GM18517 (cell line): ENCODE data around the gene SIGLEC11.
"Not testable (repeated sequence)": the region's sequence is repeated elsewhere in the genome, so short reads cannot be mapped to it uniquely, and the experiment has no call there.

ENCODE experiments used
- ATAC-seq: cut with Tn5 transposase; IDR thresholded peaks from one replicate; pipeline ENCODE4 v1.9.1; 2021; ENCODE audit warnings: mild to moderate bottlenecking, moderate library complexity; ENCODE audit not compliant: unreplicated experiment

The SIGLEC11 gene

DNA sequence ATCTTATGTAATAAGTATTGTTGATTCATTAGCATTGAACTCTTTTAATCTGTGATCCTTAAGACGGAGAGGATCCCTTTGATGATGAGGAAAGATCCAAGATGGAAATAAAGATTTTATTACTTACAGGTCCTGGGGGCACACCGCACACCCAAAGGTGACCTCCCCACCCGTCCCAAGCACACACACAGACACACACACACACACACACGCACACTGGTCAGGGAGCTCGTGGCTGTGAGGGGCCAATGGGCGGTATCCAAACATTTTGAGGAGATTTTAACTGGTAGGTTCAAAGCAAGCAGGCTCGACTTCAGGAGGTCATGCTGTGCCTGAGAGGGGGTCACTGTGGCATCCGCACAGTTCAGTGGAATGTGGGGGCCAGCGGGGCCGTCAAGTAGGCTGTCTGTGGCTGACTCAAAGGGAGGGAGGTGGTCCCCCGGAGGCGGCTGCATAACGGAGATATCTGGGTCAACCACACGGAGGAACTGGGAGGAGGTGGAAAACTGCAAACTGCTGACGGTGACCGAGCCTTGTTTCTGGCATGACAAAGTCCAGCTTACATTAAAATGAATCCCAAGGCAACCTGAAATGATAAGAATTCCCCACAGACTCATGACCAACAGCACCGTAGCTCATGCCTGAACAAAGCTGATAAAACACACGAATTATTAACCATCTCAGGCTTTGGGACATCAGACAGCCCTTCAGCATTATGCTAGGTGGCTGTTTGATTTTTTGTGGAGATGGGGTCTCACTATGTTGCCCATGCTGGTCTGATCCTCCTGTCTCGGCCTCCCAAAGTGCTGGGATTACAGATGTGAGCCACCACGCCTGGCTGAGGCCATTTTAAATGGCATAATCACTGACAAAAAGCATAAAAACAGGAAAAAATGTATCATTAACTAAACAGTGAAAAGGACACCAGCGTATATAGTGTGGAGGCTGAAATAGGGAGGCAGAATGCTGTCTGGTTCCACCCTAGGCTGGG, 20.9 kb upstream of the SIGLEC11 start:
- ATAC-seq, result no peak

DNA sequence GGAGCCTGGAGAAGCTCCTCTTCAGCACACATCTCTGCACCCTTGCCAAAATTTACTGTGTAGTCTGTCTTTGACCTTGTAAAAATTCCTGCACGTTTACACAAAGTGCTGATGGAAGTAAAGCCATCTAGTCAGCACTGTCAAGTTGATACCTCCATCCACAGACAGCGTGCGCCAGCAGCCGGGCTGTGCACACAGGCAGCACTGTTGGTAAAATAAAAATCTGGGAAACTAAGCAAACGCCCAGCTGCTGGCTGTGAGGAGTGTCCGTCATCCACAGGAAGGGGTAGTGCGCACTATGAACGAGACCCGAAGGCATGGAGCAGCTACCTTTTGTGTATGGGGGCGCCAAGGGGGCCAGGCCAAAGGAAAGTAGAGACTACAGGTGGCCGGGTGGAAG, 17.4 kb upstream of the SIGLEC11 start:
- no peak for ATAC-seq

DNA sequence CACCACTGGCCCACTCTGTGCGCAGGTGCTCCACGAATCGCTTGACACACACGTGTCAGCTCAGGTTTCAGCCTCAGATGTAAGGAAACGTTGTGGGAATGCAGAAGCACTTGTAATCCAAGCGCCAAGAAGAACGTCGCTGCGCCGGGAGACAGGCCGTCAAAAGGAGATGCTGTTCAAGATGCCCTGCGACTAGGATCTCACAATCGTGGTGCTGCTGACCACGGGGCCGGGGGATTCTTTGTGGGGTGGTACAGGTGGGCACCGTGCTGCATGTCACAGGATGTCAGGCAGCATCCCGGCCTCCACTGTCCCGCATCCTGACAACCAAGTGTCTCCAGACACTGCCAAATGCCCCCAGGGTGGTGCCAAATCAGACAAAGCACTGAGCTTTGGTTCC, 16.9 kb upstream of the SIGLEC11 start:
- no peak for ATAC-seq

DNA sequence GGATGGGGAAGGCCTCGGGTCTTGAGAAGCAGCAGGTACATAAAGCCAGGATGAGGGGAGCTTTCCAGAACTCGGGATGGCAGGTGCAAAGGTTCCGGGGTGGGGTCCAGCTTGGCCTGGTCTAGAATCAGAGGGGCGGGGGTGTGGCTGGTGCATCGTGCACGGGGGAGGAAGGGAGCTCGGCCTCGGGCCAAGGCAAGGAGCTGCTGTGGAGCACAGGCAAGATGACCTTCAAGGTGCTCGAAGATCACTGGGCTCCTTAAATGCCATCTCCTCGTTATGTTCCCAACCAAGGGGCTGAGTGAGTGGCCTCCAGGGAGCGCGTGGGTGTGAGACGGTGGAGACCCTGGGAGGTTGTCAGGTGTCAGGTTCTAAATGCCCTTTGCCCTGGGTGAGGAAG, 16.1 kb upstream of the SIGLEC11 start:
- no peak for ATAC-seq

DNA sequence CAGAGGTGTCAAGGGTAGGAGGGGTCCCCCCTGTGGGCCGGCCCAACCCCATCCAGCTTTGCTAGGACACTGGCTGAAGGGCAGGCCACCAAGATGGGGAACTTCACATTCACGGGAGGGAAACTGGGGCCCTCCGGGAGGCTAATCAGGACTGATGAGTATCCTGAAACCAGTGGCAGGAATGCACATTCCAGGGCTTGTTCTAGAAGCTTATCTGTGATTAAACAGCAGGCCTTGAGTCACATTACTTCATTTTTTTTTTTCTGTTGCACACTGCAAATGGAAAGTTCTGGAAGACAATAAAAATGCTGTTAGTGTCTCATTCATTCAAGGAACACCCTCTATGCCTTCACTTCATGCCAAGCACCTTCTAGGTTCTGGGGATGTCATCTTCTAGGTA, 15.5 kb upstream of the SIGLEC11 start:
- no peak for ATAC-seq

DNA sequence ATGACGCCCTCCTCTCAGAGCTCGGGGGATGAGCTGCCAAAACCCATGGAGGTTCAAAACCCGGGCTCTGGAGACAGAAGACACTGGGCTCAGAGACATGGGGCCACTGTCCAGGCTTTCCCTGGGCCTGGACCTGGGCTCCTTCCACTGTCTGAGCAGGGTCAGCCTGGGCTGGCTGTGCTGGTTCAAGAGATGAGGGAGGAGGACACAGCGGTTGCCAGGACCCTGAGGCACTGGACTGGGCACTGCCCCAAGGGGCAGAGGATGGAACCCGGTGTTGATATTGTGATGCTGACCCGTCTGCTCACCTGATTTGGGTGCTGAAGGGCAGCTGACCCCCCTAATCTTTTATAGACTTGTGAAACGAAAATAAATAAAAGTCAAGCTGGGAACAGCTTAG, 14.1 kb upstream of the SIGLEC11 start:
- ATAC-seq, result no peak

DNA sequence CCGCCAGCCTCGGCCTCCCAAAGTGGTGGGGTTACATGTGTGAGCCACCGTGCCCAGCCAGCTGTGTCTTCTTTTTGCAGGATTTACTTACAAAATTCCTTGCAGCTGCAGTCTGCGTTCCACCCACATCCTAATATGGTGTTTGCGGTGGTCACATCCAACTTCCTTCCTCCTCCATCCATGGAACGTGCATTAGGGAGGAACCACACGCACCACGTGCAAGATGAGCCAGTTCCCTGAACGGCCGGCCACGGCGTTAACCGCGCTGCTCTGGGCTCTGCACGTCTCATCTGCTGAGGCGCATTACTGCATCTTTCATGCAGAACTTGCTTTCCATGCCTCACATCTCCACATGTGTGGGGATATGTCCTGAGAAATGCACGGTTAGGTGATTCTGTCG, 13.0 kb upstream of the SIGLEC11 start:
- ATAC-seq, result no peak

DNA sequence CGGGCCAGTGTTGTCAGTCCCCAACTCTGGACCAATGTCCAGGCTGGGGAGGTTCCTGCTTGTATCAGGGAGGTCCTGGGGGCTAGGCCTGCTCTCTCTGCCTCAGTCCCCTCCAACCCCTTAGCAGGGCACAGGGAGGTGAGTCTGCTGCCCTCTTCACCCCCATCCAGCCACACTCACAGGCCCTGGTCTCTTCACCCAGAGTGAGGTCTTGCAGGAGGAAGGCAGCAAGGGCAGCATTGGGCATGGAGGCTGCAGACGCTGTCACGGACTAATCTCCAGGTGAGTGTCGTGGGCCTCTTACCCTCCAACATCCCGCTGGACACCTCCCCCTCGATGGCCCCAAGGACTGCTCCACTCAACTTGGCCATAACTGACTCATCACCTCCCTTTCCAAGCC, 11.9 kb upstream of the SIGLEC11 start:
- ATAC-seq, result no peak

DNA sequence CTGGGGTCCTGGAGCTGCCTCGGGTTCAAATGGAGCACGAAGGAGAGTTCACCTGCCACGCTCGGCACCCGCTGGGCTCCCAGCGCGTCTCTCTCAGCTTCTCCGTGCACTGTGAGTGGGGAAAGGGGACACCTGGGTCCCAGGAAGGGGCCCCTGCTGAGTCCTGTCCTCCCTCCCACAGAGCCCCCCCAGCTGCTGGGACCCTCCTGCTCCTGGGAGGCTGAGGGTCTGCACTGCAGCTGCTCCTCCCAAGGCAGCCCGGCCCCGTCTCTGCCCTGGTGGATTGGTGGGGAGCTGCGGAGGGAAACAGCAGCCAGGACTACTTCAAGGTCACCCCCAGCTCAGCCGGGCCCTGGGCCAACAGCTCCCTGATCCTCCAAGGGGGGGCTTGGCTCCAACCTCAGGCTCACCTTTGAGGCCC, 11.0 kb upstream of the SIGLEC11 start:
- no peak for ATAC-seq

DNA sequence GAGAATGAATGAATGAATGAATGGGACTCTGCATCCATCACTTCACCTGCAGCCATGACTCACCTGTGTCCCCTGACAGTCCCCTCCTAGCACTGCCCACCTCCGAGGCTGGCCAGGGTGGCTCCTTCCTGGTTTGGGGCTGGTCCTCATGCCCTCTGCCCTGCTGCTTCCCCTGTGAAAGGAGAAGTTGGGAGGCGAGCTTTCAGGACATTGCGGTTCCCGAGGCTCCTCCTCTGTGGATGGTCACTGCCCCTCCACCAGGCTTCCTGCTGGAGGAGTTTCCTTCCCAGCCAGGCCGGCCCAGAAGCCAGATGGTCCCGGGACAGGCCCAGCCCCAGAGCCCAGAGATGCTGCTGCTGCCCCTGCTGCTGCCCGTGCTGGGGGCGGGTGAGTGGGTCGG, 8.4 kb upstream of the SIGLEC11 start:
- ATAC-seq, result not testable (repeated sequence)

DNA sequence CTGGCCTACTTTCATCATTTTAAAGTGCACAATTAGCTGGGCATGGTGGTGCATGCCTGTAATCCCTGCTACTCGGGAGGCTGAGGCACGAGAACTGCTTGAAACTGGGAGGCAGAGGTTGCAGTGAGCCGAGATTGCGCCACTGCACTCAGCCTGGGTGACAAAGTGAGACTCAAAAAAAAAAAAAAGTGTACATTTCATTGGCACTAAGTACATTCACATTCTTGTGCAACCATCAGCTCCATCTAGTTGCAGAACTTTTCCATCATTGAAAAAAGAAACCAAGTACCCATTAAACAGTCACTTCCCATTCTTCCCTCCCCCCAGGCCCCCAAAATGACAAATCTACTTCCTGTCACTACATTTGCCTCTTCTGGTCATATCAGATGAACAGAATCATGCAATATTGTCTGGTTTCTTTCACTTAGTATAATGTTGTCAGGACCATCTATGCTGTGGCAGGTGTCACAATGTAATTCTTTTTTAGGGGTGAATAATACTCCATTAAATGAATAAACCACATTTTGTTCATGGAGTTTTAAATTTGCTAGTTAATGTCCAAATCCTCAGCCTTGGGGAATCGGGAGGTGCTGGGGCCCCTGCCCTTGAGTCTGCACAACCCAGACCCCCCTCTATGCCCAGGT, 7.4 kb upstream of the SIGLEC11 start:
- no peak for ATAC-seq

DNA sequence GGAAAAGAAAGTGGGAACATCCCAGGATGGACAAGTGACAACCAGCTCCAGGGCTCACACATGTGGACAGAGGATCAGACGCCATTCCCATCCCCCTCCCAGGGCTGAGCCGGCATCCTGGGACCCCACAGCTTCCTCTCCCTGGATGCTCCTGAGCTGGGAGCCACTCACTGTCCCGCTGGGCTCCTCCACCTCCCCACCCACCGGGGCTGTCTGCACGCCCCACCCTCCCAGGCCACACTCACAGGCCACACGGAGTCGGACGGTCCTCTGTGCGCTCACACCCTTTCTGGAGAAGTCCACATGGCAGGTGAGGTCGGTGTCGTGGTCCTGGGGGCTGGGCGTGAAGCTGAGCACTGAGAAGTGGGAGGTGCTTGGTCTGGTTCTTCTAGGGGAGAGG, 1.1 kb downstream of the SIGLEC11 start:
- ATAC-seq, result not testable (repeated sequence)

DNA sequence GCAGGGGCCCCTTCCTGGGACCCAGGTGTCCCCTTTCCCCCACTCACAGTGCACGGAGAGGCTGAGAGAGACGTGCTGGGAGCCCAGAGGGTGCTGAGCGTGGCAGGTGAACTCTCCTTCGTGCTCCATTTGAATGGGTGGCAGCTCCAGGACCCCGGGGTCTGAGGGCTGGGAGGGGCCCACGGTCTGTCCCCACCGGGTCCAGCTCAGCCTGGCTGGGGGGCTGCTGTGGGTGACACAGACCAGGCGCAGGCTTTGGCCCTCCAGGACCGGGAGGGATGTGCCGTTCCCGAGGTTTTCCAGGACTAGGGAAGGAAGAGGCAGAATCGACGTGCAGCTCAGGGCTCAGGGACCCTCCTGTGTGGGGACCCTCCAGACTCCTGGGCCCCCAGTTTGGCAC, 2.4 kb downstream of the SIGLEC11 start:
- ATAC-seq, result not testable (repeated sequence)

DNA sequence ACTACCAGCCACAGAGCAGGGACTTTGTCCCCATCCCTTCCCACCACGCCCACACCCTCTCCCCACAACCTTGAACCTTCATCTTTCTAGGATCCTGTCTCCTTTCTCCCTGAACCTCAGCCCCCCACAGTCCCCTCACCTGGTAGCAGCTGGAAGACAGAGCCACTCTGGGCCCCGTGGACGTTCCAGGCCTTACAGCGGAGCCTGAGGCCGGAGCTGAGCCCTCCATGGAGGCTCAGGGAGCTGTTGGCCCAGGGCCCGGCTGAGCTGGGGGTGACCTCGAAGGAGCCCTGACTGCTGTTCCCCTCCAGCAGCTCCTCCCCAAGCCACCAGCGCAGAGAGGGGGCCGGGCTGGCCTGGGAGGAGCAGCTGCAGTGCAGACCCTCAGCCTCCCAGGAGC, 2.8 kb downstream of the SIGLEC11 start:
- not testable (repeated sequence) for ATAC-seq

DNA sequence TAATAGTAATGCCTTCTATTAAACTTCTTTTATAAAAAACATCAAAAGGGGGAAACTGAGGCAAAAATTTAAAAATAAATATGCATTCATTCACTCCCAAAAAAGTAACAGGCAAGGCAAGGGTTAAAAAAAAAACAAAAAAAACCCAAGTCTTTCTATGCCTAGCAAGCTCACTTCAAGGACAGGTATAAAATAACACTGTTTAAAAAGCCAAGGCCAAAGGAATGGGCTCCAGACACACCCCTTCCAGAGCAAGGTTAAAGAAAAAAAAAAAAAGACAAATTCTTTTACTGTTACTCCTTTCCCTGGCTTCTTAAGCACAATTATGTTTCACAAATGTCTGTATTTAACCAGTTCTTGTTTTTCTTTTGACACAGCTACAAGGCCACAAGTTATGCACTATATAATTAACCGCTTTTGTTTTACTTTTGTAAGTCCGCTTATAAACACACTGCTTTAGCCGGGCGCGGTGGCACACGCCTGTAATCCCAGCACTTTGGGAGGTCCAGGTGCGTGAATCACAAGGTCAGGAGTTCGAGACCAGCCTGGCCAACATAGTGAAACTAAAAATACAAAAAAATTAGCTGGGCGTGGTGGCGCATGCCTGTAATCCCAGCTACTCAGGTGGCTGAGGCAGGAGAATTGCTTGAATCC, 3.6 kb downstream of the SIGLEC11 start:
- ATAC-seq, result no peak

DNA sequence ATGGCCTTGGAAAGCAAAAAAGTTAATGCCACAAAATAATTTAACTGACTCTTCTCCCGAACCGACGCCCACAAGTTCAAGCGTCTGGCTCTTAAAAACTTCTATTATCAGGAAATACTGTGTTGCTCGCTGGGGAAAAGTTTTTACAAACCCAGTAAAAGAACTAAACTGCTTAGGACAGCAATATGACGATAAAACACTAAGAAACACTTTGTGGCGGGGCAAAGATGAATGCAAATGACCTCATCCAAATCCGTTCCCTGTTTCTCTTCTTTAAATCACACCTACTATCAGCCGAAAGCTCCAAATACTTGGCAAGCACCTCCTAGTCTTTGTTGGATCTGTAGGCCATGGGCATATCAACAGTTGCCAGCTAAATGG, 4.9 kb downstream of the SIGLEC11 start:
- no peak for ATAC-seq

DNA sequence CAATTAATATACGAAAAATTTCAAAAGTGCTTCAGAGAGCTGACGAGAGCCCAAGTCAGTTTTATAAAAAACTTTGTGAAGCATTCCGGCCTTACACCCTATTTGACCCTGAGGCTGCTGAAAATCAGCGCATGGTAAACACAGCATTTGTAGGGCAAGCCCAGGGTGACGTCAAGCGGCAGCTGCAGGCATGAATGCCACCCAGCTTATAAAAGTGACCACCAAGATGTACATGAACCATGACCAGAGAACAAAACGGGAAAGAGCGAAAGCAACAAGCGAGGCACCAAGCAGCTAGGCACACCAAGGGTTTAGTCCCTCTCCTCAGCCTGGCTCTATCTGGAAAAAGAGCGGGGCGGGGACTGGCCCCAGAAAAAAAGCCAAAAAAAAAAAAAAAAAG, 6.0 kb downstream of the SIGLEC11 start:
- ATAC-seq, result no peak

DNA sequence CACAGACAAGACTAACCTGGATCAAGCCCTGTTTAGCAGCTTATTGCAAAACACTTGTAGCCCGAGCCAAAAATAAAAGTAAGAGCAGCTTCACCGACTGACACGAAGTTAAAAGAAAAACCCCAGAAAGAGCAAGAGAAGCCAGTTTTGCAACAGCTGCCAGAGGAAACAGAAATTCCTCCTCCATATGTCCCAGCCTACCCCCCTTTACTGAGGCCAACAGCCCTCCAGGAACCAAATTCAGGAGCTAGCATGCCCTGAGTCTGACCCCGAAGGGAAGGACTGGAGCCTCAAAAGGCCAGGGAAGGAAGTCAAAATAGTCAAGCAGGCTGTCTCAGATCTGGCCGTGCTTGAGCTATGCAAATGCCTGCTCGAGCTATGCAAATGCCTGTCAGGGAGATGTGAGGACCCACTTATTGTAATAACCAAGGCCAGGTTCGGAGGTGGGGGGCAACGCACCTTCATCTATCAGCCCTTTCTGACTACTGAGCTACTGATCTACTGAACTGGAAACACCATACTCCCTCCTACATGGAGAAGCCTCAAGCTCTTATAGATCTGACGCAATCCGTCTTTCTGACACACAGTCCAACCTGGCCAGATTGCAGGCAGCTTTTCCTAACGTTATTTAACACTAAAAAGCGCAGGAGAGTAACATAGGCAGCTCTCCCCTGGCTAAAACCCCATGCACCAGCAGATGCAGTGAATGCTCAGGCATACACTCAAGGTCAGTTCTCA, 6.7 kb downstream of the SIGLEC11 start:
- no peak for ATAC-seq

DNA sequence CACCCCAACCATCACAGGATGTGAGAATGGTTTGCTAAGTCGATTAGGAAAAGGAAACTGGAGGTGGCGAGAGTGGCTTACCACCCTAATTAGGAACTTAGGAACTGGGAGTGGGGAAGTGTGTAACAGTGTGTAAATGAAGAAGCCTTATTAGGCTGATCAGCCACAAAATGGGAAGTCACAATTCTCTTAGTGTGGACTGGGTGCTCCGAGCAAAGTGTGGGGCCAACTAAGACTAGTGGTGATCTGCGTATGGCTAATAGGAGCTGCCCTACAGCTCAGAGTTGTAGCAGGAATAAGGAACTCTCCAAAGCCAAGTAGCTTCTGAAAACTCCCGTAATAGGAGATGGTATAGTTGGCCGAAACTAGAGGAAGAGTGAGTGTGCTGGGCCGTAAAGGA, 7.6 kb downstream of the SIGLEC11 start:
- no peak for ATAC-seq

DNA sequence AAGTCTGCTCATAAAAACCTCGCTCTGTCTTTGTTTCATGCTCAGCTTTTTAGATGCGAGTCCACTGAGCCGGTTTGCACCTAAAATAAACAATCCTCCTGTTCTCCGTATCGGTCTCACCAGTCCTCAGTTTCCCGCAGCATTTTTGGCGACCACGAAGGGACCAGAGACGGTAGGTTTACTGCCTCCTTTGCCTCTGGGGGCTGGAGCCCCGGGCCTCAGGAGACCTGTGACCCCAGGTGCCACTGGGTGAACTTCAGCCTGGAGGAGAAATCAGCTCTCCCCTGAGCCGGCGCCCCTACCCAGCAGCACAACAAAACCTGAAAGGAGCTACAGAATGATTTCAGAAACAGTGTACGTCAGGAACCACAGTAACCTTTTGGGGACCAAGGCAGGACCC, 8.1 kb downstream of the SIGLEC11 start:
- ATAC-seq, result no peak

DNA sequence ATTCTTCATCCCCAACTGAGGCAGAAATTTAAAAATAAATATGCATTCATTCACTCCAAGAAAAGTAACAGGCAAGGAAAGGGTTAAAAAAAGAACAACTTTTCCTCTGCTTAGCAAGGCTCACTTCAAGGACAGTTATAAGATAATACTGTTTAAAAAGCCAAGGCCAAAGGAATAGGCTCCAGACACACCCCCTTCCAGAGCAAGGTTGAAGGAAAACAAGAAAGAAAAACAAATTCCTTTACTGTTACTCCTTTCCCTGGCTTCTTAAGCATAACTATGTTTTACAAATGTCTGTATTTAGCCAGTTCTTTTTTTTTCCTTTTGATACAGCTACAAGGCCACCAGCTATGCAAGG, 8.5 kb downstream of the SIGLEC11 start:
- no peak for ATAC-seq
